NCI-H2029 (cell line): ENCODE data around the gene SIRPB1.
"Not testable (repeated sequence)": the region's sequence is repeated elsewhere in the genome, so short reads cannot be mapped to it uniquely, and the experiment has no call there.

Source experiments
- DNase-seq: peaks from one replicate; lab custom pipeline; 2025; lab: John Stamatoyannopoulos, UW

The SIRPB1 gene

DNA sequence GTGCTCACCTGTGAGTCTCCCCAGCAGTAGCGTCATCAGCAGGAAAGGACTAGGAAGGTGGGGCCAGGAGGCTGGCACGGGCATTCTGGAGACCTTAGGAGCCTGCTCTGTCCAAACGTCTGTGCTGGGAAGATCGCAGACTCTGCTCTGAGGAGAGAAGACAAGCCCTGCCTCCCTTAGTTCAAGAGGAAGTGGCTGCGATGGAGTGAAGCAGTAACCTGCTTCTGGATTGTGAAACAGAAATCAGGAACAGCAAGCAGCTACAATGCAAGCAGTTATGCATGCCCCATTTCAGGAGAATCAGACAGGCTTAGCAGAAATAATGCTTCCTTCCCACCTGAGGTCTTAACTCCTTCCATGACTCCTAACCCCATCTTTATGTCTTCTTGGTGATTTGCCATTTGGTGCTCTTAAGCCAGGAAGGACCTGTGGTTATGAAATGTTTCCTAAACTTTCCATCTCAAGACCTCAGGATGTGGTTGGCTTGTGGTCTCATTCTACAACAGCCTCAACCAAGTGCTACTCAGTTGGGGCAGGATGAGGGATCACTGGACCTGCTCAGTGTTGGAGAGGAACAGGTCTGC, at the start of gene SIRPB1:
TSS of gene SIRPB1 (minus strand) at position 149 of the 584 bp plus-strand sequence. CDS start at position 84, 65 bp downstream.
- no peak for DNase-seq

DNA sequence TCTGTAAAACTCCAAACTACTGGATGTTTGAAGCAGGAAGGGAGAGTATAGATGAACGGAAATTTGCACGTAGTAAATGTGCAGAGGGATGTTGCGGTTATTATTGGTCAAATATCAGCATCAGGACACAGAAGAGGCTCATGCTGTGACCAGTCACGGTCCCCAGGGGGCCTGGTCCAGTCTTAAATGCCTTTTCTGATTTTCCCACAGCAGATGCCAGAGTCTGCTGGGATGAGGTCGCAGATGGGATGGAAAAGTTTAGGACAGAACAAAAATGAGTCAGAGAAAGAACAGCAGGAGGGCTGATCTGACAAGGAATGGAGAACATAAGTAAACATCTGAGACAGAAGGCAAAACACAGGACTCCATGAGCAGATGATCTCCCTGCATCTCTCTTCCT, 49.5 kb upstream of the SIRPB1 start:
- DNase-seq = no peak

DNA sequence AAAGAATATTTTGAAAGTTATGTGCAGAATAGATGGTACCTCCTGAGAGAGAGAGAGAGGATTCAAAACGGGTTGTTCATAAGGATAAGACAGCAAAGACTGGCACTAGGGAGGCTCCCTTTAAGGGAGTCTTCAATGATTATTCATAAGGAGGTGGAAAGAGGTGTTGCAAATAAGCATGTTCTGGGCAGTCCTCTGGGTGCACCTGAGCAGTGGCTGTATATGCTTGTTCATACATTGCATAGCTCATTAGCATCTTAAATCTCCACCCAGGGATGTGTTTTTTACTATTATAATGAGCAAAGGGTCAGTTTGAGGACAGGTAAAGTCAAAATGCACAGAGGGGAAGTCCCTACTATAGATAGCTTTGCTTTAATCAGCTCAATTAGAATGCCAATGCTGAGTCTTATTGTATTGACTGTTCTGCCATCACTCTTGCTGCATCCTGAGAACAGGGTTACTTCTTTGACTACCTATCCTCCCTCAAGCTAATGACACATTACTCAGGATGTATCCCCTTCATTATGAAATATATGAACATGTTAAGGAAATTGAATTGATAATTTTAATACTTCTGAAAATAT, 47.8 kb upstream of the SIRPB1 start:
- DNase-seq = no peak

DNA sequence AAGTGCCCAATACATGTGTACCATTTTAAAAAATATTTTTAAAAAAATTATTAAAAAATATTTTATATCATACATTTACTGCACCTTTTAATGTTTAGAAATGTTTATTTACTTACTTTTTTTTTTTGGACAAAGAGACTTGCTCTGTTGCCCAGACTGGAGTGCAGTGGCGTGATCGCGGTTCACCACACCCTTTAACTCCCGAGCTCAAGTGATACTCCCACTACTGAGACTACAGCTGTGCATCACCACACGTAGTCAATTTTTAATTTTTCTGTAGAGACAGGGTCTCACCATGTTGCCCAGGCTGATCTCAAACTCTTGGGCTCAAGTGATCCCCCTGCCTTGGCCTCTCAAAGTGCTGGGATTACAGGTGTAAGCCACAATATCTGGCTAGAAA, 47.0 kb upstream of the SIRPB1 start:
- DNase-seq = no peak

DNA sequence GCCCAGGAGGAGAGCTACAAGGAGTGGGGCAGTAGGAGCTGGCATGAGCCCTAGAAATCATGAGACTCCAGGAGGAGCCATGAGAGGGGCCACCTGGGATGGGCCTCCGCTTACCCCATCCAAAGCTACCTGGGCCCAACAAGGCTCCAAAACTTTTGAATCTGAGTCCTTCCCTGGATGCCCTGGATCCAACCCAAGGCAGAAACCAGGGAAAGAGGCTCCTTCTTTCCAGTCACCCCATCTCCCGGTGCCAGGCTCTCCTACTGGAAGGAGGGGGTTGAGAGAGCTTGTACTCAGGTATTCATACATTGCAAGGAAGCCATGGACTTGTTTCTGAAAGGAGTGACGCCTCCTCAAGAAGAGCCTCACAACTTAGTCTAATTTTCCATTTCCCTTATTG, 45.5 kb upstream of the SIRPB1 start:
- no peak for DNase-seq

DNA sequence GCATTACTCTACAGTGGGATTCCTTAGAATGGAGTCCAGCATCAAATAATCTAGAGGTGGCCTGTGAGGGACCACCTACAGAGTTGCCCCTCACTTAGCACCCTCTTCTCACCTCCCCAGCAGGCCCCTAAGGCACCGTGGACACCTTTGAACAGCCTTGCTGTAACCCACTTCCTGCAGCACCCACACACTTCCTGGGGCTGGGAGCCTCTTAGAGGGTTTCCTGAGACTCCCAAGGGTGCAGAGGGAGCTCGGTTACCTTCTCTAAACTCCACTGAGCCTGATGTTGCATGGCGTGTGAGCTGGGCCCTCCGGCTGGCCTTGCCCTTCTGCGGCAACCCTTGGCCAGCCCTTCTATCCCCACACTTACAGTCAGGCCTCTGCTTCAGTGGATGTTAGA, 45.1 kb upstream of the SIRPB1 start:
- no peak for DNase-seq

DNA sequence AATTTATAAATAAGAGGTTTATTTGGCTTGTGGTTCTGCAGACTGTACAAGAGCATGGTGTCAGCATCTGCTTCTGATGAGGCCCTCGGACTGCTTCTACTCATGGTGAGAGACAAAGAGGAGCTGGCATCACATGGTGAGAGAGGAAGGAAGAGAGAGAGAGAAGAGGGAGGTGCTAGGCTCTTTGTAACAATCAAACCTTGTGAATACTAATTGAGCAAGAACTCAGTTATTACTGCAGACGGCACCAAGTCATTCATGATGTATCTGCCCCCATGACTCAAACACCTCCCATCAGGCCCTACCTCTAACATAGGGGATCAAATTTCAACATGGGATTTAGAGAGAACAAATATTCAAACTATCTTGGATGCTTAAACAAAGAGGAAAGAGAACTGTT, 44.1 kb upstream of the SIRPB1 start:
- DNase-seq = no peak

DNA sequence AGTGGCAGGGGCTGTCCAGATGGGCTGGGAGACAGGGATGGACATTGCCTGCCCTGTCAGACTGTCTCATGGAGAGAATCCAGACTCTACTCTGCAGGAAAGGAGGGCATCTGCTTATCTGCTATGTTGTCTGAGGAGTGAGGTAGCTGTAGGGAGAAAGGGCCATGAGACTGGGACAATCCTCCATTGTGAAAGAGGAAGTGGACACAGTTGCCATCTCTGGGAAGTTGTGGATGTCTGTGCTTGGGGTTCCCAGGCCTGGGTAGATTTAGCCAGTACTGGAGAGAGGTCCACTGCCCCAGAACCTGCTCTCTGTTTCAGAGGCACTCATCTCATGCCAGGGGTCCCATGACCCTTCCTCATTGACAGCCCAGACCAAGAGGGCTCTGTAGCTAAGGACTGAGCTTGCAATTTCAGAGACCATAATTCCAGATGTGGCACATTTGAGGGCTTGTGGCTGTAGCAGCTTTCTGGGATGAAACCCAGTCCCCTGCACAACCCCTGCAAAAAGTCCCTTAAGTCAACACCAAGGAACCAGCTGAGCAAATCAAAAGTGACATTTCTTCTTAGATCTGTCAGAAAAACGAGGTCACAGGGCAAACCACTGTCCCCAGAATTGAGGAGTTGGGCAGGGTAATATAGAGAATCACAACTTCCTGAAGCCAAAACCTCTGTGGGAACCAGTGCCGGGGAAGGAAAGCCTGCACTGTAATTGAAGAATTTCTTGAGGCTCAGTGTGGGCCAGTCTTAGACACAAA, 41.9 kb upstream of the SIRPB1 start:
- DNase-seq = no peak

DNA sequence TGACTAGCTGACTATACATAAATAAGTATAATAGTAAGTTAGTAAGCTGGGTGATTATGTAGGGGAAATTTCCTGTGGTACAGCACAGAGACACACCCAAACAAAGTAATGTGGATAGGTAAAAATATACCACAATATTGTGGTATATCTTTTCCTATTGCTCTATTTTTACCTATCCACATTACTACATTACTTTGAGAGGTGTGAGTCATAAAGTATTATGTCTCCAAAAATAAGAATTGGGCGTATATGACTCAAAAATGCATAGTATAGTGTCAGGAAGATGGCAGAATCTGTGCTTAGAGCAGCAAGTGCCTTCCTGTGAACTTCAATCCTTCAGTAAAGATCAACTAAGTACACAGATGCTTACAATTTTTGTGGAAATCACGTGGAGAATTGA, 40.4 kb upstream of the SIRPB1 start:
- DNase-seq = no peak

DNA sequence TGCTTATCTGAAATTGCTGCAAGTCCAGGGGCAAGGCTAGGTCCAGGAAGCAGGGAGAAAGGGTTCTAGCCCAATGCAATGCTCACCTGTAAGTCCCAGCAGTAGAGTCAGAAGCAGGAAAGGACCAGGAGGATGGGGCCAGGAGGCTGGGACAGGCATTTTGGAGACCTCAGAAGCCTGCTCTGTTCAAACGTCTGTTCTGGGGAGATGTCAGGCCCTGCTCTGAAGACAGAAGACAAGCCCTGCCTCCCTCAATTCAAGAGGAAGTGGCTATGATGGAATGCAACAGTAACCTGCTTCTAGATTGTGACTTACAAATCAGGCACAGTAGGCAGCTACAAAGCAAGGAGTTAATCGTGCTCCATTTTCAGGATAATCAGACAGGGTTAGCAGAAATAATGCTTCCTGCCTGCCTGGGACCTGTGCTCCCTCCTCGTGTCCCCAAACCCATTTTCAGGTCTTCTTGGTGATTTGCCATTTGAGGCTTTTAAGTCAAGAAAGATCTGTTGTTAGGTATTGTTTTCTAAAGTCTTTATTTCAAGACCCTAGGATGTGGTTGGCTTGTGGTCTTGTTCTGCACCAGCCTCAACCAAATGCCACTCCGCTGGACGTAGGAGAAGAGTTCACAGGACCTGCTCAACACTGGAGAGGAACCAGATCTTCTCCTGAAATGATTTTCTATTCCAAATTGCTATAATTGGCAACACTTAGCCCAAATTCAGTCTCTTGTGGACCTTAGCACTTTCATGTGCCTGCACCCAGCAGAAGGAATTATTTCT, 37.9 kb upstream of the SIRPB1 start, which contains the start of gene SIRPG:
TSS of gene SIRPG (minus strand) at position 224 of the 779 bp plus-strand sequence. CDS start at position 159, 65 bp downstream.
- no peak for DNase-seq

DNA sequence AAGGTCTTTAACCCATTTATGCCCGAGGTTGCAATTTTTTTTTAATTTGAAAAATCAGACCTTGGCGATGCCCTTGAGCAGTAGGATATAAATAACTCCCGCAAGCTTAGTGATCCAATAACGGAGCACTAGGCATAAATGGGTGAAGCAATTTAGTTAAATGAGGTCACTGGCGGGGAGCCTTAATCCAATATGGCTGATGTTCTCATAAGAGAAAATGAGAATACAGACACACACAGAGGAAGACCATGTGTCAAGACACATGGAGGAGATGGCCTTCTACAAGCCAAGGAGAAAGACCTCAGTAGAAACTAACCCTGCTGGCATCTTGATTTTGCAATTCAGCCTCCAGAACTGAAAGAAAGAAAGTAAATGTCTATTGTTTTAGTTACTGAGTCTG, 37.0 kb upstream of the SIRPB1 start:
- no peak for DNase-seq

DNA sequence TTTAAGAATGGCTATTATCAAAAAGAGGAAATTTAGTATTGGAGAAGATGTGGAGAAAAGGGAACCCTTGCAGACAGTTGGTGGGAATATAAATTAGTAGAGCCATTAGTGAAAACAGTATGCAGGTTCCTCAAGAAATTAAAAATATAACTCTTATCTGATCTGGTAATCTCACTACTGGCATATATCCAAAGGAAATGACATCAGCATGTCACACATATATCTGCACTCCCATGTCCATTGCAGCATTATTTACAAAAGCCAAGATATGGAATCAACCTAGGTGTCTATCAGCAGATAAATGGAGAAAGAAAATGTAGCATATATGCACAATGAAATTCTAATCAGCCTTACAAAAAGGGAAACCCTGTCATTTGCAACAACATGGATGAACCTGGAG, 35.2 kb upstream of the SIRPB1 start:
- no peak for DNase-seq

DNA sequence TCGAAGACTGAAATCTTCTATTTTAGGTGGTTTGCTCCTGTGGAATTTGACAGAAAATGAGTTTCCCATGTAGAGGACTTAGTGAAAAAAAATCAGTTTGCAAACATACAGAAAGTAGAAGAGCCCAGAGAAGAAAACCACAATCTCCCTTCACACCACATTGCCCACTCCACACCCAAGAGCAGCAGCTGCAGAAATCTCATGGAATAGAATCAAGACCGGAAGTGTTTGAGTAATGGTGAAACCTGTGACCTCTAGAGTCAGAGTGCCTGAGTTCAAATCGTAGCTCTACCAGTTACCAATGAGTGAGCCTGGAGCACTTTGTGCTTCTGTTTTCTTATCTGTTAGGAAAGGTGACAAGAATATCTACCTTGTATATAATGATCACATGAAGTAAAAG, 33.2 kb upstream of the SIRPB1 start:
- no peak for DNase-seq

DNA sequence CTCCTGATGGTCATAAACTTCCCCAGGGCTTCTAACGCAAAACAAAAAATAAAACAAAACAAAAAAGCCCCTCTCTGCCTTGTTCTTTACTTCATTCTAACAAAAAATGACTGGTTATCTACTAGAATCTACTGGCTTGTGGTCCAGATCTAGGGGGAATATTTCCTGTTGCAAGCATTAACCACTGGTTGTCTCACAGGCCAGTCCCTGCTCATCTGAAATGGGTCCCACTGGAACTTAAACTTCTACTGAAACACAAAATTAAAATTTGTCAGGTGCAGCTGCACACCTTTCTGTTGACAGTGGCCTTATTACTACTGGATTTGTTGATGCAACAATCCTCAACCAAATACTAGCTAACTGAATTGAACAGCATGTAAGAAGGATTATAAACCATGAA, 32.3 kb upstream of the SIRPB1 start:
- no peak for DNase-seq

DNA sequence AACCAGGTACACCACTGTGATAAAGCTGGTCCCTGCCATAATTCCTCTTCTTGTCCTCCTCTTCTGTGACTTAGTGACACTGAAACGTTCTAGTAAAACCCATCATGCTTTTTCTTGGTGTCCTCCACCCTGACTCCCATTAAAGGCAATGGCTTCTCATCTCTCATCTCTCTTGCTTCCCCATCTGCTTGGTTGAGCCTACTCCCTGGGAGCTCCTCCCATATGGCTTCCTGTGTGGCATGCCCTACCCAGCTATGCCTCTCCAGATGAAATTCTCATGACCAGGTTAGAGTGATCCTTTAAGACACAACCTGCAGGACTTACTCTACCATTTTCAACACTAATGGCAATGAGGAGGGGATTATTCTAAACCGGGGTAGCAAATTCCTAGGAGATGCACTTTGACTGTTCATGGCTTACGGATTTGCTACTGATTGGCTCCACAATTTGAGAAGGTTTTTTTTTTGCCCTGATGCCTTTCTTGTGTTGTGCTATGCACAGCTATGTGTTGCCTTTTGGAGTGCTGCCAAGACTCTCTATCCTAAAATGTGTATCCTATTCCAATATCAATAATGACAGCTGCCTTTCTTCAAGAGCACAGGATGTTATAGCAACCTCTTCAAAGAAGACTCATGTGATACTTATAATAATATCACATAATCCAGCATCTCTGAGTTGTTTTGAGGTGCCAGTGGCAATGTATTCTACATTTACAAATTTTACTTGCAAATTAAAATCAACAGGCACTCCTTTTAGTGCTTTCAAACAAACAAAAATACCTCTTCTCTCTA, 31.7 kb upstream of the SIRPB1 start:
- peak; percentile 22 for DNase-seq

DNA sequence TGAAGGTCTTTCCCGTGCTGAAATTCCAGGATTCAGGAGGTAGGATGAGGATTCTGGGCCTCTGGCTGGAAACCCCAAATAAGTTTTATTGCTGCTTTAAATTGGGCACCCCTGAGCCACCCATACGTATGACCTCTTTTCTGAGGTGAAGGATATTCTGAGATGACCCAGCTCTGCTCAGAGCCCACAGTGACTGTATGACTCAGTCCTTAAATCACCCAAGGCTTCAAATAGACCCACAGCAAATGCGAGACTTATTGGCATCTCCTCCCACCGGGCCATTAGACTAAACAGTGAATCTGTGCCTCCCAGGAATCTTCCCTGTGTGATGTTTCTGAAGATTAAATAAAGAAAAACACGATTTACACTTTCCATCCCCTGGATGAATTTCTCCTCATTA, 28.3 kb upstream of the SIRPB1 start:
- no peak for DNase-seq

DNA sequence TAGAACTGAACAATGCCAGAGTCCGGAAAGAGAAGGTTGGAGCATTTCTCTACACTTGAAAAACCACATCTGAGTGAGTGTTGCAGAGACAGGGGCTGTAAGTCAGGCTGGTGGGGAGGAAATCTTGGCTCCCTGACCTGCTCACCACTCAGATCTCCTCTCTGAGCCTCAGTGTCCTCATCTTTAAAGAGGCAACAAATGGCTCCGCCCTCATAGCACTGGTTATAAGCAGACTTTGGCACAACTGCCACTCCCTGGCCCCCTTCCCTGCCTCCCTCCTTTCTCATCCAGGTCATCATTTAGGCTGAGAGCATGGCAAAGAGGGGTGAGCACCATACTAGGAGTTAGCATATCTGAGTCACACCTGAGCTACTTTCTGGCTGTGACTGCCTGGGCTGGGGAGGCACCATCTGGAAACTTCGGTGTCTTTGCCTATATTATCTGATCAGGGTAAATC, 27.2 kb upstream of the SIRPB1 start:
- no peak for DNase-seq

DNA sequence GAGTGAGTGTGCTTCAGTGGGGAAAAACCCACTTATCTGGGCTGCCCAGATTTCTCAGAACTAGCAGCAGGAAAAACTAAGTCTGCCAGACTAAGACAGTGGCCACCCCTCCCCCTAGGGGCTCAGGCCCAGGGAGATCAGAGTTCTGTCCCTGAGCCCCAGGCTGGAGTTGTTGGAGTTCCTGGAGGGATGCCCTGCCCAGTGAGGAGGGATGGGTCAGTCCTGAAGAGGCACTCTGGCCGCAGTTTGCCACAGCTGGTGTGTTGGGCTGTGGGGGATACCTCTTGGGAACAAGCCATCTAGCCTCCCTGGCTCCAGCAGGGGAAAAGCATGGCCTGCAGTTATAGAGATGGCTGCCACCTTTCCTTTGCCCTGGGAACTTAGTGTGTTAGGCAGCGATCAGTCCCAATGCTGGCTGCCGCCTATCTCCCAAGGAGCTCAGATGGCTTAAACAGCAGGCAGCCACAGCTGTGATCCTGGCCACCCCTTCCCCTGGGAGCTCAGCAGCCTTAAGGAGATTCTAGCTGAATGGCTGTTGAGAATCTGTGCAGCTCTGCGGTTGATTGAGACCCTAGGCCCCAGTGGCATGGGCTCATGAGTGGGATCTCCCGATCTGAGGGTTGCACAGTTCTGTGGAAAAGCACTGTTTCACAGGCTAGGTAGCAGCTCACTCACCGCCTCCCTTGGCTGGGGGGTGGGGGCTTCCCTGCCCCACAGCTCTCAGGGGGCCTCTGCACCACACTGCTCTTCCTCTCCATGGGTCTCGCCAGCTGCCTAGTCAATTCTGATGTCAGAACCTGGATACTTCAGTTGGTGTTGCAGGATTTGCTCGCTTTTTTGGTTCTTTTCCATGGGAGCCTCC, 24.5 kb upstream of the SIRPB1 start:
- DNase-seq = no peak

DNA sequence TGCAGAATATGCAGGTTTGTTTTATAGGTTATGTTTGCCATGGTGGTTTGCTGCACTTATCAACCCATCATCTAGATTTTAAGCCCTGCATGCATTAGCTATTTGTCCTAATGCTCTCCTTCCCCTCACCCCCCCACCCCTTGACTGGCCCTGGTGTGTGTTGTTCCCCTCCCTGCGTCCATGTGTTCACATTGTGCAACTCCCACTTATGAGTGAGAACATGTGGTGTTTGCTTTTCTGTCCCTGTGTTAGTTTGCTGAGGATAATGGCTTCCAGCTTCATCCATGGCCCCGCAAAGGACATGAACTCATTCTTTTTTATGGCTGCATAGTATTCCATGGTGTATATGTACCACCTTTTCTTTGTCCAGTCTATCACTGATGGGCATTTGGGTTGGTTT, 18.8 kb upstream of the SIRPB1 start:
- not testable (repeated sequence) for DNase-seq

DNA sequence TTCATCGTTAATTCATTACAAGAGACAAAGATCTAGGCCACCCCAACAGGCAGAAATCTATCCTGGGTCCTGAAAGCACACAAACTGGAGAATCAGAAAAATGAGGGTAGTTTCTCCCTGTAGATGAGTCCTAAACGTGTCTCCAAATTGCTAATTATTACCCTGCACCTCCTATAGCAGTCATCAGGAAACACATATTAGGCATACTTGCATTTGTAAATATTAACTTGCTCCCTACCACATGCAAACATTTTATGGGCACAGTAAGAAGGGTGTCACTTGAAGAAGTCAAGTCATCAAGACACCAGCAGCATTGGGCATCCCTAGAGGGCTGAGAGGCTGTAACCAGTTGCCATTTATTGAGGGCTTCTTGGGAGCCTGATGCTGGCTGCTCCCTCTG, 17.9 kb upstream of the SIRPB1 start:
- DNase-seq = no peak

DNA sequence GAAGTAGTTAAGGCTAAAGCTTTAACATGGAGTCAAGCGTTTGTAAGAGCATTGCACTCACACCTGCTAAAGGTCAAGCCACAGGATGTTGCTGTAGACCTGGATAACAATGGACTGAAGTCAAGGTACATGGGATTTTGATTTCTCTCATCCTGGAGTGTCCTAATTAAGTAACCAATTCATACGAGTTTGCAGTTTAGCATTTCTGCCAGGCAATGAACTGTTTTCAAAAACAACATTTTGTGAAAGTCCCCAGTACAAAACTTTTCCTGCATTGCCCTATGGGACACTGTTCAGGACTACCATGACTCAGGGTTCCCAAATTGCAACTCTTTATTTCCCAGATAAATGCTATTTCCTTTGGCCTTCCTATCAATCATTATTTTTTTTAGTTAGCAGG, 17.4 kb upstream of the SIRPB1 start:
- no peak for DNase-seq
